Measurements from ENCODE around the gene KRTAP13-3.

Gene KRTAP13-3

GRCh38 chr21:30425826-30426225 is at the start of gene KRTAP13-3:
Gene KRTAP13-3 (minus strand): TSS chr21:30425926. CDS start chr21:30425912, 14 bp downstream.
- DNase-seq = no peak

DNA sequence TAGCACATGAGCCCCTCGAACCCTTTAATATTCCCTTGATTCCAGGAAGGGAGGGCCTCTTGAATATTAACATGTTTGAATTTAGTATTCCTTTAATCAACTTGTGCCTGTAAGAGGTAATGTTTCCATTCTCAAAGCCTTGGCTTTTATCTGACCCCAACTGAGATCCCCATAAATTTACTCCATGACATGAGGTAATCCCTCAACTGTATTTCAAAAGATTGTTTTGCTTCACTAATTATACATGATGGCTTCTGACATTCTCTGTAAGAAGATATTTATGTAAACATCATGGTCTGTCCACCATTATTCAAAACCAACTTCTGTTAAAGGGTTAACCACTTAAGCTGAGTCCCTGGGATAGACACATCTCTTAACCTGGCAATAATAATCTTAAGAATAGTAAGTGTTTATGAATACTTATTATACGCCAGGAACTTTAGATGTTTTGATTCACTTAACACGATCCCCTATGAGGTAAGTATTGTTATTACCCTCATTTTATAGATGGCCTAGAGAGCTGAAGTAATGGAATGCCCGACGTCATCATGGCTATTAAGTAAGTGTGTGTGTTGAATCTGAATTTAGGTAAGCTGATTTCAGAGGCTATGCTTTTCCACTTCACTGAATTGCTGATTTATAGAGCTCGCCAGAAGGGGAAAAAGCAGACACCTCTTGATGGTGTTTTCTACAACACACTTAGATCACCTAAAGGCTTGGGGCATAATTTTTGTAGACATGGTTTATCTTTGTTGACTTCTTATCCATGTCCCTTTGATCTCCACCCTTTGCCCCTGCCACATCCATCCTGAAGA is 43.4 kb upstream of the KRTAP13-3 start:
- DNase-seq = no peak

GRCh38 chr21:30463713-30464112 is 38.0 kb upstream of the KRTAP13-3 start:
- no peak for DNase-seq

DNA sequence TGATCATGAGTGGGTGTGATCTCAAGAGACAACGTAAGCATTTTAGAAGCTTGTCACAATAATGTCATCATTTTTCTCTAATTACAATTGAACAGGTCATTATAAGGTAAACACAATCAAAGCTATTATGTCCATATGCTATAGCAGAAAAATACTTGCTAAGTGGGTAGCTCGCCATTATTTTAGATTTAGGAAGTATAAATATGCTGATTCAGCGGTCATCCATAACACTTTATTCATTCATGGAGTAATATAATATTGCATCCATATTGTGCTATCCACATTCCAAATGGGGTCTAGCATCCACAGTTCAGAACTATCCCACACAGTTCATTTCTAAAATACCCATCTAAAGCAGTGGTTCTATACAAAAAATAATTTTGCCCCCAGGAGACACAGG is 22.8 kb upstream of the KRTAP13-3 start:
- DNase-seq = no peak

DNA sequence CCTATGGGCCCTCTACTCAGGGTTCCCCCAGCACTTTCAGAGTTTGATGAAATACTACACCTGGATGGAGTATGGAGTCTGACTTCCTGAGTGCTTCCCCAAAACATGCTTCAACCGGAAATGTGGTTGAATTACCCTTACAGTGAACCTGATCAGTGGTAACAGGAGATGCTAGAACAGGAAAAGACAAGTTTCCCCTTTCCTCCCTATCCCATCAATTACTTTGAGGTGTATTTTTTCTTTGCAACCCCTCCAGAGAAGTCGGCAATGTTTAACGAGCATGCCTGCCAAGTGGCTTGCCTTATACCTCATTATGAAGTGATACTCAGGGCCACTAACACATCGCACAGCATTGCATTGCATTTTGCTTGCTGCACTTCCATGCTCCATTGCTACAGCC is 21.3 kb upstream of the KRTAP13-3 start:
- no peak for DNase-seq

GRCh38 chr21:30444204-30444603 is 18.5 kb upstream of the KRTAP13-3 start:
- no peak for DNase-seq

DNA sequence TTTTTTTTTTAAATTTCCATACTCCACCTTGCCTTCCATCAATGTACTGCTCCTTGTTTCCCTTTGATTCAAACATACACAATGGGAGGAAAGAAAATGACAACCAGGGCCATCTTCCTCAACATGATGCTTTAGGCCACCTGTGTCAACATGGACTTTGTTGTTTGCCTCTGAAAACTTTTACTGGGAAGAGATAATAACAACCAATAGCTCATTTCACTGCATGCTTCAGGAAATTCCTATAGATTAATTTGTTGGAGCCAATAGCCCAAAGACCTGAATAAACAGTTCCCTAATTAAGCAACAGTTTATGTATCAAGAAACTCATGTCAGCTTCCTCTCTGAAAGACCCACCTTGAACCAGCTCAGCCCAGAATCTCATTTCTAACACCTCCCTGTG is 17.5 kb upstream of the KRTAP13-3 start:
- no peak for DNase-seq

- DNase-seq = no peak
Observed at GRCh38 chr21:30439975-30440374, 14.2 kb upstream of the KRTAP13-3 start, which contains the start of gene KRTAP15-1. Gene KRTAP15-1 (plus strand): TSS chr21:30440275. CDS start chr21:30440328, 53 bp downstream.

DNA sequence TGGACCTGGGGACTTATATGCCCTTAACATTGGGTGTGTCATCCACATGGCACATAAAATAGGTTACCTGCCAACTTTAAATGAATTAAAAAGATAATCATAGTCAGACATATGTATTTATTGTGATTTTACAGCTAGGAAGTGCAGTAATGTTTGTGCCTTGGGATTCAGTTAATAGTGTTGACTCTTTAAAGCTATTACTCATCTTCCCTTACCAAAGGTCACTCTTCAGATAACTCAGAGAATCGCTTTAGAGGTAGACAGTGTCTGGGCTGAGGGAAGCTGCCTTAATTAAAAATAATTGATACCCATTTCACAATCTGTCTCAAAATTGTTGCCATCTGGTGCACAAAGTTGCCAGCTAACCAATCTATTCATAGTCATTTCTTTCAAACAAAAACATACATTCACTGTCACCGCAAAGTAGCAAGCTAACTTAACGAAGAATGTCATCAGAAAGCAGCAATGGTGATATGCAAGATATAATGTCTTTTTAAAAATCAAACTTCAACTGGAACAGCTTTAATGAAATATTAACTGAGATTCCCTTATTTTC is 11.4 kb upstream of the KRTAP13-3 start:
- no peak for DNase-seq

GRCh38 chr21:30434033-30434631 is 8.4 kb upstream of the KRTAP13-3 start:
- DNase-seq = no peak

DNA sequence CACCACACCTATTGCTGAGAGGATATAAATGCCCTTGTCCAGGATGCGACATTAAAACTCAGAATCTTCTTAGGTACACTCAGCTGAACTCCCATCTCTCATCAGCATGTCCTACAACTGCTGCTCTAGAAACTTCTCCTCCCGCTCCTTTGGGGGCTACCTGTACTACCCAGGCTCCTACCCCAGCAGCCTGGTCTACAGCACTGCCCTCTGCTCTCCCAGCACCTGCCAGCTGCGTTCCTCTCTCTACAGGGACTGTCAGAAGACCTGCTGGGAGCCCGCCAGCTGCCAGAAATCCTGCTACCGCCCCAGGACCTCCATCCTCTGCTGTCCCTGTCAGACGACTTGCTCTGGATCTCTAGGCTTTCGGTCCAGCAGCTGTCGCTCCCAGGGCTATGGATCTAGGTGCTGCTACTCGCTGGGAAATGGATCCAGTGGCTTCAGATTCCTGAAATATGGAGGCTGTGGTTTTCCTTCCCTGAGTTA is 4.5 kb upstream of the KRTAP13-3 start, which contains the start of gene KRTAP13-4:
TSS of gene KRTAP13-4 (plus strand) at position 51 of the 486 bp plus-strand sequence. CDS start at position 107, 56 bp downstream.
- DNase-seq = no peak

GRCh38 chr21:30426731-30427130 is 1.0 kb upstream of the KRTAP13-3 start:
- DNase-seq = no peak

GRCh38 chr21:30415993-30416392 is 9.7 kb downstream of the KRTAP13-3 start:
- no peak for DNase-seq

GRCh38 chr21:30408782-30409494 is 16.8 kb downstream of the KRTAP13-3 start:
- no peak for DNase-seq

- no peak for DNase-seq
Observed at GRCh38 chr21:30395731-30396130, 30.0 kb downstream of the KRTAP13-3 start, which contains the start of gene KRTAP13-1. Gene KRTAP13-1 (plus strand): TSS chr21:30396031. CDS start chr21:30396087, 56 bp downstream.

- DNase-seq = no peak
Observed at GRCh38 chr21:30391492-30392025, 34.2 kb downstream of the KRTAP13-3 start.

- DNase-seq = no peak
Observed at GRCh38 chr21:30382201-30382600, 43.5 kb downstream of the KRTAP13-3 start.

Data from activated CD4-positive, CD25-positive, alpha-beta regulatory T cell (primary cell).